Stimulated activated CD4-positive, alpha-beta T cell treated with anti-CD3 and anti-CD28 coated beads, Interleukin-1b, Interleukin-23, amount 100 ng/mL, for 1 hour (primary cell): ENCODE results near the gene UGCG.
"Not testable (repeated sequence)": the region's sequence is repeated elsewhere in the genome, so short reads cannot be mapped to it uniquely, and the experiment has no call there.

ENCODE experiments used
- DNase-seq, 2 donors: peaks; one replicate each; pipeline ENCODE4 v3.0.0-alpha.2; 2020; ENCODE audit warnings: low read depth in 2 of 2

UGCG gene

DNA sequence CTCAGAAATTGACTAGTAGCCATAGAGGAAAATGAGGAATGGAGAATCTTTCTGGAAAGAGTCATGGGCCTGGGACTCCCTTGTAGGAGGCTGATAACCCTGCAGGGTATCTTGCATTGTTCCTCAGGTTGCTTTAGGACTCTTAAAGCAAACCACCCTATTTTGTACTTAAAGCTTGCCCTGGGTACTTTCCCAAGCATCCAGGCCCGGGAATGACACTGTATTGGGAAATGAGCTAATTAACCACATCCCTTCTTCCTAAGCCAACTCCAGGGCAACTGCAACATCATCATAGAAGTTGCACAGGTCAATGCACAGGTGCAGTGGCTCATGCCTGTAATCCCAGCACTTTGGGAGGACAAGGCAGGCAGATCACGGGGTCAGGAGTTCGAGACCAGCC is 55.9 kb downstream of the UGCG start:
- DNase-seq = no peak

DNA sequence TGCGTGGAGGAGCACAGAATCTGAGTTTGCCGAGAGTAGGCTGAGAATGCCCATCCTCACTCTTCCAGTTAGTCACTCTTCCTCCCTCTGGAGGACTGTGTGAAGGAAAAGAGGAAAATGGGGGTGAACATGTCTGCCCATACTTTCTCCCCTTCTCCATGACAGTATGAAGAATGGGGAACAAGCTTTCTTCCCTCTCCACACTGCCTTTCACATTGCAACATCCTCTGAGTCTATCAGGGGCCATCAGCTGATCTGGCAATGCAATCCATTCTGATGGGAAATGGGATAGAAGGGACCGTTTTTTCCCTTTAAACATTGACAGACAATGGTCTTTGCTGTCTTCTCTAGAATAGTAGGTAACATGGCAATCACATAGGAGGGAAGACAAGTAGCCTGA is 56.8 kb downstream of the UGCG start:
- no peak for DNase-seq

DNA sequence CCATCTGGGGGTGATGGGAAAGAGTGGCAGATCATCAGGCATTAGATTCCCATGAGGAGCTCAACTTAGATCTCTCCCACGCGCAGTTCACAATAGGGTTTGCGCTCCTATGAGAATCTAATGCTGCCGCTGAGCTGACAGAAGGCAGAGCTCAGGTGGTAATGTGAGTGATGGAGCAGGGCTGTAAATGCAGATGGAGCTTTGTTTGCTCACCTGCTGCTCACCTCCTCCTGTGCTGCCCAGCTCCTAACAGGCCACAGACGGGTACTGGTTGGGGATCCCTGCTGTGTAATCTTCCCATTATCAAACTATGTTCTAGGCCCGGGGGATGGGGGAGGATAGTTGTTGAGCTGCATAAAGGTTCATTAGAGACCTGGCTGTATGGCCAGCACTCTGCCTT is 58.4 kb downstream of the UGCG start:
- no peak for DNase-seq

DNA sequence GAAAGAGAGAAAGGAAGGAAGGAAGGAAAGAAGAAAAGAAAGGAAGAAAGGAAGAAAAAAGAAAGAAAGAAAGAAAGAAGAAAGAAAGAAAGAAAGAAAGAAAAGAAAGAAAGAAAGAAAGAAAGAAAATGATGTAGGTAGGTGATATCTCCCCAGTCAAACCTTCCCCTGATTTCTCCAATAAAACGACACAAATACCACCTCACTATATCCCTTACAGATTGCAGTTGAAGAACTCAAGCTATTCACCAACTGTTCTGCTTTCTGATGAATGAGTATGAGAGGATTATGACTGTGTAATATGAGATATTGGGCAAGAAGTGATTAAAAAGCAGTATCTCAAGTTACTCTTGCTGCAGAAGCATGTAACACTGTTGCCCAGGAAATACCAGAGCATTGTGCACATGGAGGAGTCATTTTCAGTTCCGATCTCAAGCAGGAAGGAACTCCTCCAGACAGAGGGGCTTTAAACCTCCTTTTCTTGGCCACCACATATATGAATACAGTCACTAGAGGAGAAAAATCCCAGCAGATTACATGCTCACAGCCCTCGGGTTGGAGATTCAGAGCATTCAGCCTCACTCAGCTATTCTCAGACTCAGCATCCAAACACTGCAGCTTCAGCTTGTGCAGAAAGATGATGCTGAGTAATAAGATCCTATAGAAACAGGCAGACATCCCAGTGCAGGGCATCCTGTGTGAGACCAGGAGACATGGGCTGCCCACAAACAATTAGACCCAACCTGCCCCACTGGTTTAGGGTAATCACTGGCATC is 61.4 kb downstream of the UGCG start:
- DNase-seq = no peak

DNA sequence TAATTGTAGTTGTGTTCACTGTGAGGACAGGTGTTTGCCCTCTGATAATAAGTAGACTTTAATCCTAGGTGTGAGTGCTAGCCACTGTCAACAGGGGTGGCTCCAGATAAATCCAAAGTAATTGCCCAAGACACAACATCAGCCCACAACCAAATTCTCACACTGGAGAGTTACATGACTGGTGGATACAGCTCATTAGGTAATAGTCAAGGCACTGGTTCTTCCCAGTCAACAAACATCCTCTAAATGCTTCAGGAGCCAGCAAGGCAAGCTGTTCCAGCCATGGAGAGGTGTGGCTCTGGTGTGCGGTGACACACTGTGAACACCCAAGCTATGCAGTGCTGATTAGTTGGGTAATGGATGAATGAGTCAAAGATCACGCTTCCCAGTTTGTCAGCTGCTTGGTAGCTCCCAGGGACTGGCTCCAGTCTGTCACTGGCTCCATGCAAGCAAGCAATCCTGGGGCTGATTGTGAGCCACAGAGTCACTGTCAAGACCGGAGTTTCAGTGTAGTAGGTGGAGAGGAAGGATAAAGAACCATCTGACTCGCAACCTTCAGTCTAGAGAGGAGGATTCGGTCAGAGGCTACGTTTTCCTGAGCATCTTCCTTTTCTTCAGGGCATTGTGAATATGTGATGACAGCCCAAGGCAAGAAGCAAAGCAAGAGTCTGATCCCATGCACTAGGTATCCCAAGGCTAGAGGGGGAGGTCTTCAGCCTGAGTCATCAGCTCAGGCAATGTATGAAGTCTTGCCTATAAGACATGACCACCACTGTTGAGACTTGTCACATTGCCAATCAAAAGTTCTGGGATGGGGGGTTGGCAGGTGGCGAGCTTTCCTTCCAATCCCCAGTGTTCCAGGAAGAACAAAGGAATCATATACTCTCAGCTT is 63.1 kb downstream of the UGCG start:
- DNase-seq = no peak

DNA sequence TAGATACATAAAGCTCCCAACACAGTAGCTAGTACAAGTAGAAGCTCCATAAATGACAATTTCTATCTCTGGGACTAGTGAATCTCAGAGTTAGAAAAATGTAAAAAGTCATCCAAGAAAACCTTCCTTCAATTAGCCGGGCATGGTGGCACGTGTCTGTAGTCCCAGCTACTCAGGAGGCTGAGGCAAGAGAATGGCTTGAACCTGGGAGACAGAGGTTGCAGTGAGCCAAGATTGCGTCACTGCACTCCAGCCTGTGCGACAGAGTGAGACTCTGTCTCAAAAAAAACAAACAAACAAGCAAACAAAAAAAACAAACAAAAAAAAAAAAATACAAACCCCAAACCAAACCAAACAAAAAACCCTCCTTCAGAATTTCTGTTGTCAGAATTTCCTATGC is 63.9 kb downstream of the UGCG start:
- not testable (repeated sequence) for DNase-seq

DNA sequence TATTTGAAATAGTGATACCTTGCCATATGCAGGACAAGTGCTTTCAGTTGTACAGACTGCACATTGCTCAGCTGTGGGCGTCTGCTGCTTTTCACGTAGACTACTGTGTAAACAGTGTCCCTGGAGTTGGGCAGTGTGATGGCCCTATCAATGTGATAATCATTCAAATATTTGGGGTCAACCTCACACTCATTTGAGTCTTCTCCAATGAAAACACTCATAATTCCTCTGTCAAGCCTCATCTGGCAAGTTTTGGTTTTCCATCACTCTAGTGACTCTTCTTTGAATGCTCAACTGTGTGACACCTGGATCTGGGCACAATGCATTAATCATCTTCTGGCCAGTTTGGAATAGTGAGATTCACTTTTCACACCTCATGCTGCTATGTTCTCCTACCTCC is 64.4 kb downstream of the UGCG start:
- DNase-seq = no peak

DNA sequence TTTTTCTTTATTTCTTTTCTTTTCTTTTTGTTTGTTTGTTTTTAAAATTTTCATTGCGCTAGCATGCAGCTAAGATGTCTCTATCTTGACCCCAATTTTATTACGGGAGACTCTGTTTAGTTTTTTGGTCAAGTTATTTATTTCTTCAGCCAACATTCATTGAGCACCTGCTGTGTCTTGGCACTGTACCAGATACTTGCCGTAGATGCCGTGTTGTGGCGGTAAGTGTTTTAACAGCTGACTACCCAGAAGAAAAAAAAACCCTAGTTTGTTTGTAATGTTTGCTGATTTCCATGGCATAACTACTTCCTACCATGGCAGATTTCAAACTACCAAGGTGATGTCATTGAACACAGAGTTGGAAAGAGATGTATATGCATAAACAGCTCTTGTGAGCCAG is 65.0 kb downstream of the UGCG start:
- DNase-seq = no peak

DNA sequence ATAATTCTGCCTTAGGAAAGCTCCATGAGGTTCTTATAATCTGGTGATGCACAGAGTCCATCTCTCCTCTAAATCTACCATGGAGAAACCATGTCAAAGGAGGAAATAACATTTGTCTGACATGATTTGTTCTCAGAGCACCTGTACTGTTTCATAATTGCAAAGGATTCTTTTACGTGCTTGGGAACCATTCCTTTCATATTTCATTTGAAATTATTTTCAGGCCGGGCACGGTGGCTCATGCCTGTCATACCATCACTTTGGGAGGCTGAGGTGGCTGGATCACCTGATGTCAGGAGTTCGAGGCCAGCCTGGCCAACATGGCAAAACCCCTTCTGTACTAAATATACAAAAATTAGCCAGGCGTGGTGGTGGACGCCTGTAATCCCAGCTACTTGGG is 65.4 kb downstream of the UGCG start:
- DNase-seq = no peak

DNA sequence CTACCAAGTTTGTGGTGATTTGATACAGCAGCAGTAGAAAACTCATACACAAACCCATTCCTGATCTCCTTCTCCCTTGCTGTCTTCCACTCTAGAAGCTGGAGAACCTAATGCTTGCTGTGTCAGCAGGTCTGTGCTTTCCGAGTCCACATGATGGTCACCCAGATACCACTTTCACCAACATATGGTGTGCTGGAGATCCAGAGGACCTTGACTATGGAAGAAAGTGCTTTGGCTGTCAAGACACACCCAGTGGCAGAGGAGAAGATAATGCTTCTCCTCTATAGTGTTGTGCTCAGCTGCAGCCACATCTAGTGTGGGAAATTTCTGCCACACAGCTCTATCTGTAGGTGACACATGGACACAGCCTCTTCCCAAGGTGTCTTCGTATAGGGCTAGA is 67.4 kb downstream of the UGCG start:
- no peak for DNase-seq

DNA sequence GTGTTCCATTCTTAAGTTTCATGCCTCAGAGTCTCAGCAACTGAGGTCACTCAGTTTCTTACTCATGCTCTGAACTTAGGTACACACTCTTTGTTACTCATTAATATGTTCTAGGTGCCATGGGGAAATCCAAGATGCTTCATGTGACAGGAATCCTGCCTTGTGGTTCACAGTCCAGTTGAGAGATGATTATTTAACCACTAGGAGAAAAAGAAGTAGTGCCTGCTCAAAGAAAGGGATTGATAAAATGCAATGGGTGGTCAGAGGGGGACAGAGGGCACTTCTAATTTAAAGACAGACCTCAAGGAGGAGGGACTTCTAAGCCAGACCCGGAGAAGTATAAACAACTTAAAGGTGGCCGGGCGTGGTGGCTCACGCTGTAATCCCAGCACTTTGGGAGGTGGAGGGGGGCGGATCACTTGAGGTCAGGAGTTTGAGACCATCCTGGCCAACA is 69.0 kb downstream of the UGCG start:
- DNase-seq = no peak

DNA sequence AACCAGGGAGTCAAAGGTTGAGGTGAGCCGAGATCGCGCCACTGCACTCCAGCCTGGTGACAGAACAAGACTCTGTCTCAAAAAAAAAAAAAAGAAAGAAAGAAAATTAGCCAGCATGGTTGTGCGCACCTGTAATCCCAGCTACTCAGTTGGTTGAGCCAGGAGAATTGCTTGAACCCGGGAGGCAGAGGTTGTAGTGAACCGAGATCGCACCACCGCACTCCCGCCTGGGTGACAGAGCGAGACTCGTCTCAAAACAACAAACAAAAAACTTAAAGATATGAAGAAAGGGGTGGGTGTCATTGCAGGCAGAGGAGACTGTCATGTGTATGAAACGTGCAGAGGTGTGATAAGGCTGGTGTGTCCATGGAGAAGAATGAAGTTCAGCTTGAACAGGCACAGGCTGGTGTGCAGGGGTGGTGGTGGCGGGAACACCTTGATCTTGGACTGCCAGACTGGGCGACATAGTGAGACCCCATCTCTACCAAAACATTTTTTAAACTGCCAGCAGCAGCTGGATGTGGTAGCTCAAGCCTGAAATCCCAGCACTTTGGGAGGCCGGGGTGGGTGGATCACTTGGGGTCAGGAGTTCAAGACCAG is 69.6 kb downstream of the UGCG start:
- no peak for DNase-seq

DNA sequence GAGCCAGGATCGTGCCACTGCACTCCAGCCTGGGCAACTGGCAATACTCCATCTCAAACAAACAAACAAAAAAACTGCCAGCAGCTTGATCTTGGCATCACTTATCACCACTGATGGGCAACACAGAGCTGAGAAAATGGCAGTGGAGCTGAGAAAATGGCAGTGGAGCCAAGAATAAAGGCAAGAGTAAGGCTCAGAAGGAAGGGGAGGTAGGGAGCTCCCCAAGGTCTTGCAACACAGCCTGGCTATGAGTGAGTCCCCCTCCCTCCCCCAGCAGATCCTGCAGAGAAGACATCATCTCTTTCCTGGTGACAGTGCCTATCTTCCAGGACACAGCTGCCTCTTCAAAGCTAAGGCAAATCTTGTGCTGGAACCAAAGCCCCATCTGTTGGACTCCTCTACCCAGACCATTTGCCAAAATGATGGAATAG is 70.3 kb downstream of the UGCG start:
- no peak for DNase-seq

DNA sequence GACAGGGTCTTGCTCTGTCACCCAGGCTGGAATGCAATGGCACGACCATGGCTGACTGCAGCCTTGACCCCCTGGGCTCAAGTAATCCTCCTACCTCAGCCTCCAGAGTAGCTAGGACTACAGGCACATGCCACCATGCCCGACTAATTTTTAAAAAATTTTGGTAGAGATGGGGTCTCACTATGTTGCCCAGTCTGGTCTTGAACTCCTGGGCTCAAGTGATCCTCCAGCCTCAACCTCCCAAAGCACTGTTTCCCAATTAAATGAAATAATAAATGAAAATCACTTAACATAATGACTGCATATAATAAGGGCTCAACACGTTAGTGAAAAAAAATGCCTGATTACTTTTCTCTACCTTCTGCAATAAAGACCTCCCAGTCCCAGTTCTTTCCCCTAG is 71.0 kb downstream of the UGCG start:
- no peak for DNase-seq

DNA sequence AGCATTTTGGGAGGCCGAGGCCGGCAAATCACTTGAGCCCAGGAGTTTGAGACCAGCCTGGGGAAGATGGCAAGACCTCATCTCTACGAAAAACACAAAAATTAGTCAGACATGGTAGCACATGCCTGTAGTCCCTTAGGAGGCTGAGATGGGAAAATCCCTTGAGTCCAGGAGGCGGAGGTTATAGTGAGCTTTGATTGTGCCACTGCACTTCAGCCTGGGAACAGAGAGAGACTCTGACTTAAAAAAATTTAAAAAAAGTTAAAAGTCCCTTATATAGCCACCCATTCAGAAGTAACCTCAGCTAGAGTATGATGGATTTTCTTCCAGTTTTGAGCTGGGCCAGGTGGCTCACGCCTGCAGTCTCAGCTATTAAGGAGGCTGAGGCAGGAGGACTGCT is 72.4 kb downstream of the UGCG start:
- DNase-seq = no peak

DNA sequence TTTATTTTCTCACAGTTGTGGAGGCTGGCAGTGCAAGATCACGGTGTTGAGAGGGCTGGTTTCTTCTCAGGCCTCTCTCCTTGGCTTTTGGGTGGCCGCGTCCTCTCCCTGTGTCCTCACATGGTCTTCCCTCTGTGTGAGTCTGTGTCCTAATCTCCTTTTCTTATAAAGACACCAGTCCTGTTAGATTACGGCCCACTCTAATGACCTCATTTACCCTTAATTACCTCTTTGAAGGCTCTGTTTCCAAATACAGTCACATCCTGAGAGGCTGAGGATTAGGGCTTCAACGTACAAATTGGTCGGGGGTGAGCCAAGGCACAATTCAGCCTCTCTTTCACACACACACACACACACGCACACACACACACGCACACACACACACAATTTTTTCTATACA is 73.0 kb downstream of the UGCG start:
- DNase-seq = no peak

DNA sequence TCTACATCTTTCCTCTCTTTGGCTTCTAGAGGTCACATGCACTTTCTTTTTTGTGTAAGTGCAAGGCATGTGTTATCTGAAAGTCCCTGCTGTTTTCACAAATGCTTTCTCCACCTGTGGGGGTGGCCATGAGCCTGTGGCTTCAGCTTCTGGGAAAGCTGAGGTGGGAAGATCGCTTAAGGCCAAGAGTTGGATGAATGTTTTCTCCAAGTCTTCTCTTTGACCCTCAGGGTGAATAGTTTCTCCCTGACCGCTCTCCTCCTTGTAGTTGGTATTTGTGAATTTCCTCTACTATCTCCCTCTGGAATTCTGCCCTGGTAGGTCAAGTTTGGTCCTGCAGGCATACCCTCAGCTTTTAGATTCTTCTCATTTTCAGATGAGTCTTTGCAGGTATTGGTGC is 74.2 kb downstream of the UGCG start:
- DNase-seq = no peak

DNA sequence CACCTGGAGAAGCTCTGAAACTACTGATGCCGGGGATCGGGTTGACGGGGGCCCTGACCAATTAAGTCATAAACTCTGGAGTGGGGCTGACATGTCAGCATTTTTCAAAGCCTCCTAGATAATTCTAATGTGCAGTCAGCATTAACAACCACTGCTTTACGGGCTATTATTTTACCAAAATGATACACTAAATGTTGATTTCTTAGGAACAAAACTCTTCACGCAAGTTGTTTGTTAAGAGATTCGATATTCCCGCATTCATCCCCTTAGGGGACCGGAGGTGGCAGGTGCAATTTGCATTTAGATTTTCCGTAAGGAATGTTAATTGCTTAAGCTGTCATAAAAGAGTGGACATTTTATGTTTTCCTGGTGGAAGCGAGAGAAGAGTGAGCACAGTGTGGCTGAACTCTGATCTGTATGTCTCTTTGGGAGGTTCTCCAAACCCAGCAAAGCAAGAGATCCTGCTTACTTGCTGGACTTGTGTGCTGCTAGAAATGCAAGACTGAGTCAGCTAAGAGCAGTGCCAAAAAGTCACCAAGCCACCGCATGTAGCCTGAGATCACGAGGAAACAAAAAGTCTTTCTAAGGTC is 77.6 kb downstream of the UGCG start:
- DNase-seq = no peak

DNA sequence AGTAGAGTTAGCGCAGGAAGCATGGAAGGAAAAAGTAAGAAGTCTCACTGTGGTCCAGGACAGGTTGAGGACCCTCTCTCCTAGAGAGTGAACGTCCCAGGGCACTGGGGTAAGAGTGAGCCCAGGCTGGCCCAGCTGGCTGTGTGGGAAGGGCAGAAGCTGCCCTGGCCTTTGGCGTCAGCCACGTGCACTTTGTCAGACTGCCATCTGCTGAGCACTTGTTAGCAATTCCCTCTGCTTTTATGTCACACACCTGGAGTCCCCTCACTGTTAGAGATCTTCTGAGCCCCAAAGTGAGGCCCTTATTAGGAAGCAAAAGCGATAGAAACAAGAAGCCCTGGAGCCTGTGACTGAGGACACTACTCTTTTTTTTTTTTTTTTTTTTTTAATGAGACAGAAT is 79.1 kb downstream of the UGCG start:
- DNase-seq = no peak

DNA sequence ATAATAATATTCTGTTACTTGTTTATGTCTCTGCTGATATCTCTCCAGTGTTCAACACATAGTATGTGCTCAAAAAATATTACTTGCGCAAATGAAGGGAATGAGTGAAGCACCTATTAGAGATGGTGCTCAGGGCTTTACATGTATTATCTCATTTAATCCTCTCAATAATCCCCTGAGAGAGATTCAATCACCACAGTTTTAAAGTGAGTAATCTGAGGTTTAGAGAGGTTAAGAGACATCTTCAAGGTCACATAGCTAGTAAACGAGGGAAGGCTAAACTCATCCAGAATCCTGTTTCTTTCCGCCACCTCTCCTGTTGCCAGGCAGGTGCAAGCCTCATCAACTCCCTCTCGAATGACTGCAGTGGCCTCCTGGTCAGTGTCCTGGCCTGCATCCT is 82.0 kb downstream of the UGCG start:
- no peak for DNase-seq

DNA sequence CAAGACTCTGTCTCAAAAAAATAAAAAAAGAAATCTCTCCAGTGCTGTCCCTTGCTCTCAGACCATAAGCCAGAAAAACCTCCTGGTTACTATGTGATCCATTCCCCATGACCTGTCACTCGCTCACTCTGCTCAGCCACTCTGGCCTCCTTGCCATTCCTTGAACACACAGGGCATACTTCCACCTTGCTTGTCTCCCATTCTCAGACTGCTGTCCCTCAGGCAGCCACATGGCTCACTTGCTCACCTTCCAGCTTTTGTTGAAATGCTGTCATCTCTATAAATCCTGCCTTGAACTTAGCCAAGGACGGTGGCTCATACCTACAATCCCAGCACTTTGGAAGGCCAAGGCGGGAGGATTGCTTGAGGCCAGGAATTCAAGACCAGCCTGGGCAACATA is 82.9 kb downstream of the UGCG start:
- DNase-seq = no peak

DNA sequence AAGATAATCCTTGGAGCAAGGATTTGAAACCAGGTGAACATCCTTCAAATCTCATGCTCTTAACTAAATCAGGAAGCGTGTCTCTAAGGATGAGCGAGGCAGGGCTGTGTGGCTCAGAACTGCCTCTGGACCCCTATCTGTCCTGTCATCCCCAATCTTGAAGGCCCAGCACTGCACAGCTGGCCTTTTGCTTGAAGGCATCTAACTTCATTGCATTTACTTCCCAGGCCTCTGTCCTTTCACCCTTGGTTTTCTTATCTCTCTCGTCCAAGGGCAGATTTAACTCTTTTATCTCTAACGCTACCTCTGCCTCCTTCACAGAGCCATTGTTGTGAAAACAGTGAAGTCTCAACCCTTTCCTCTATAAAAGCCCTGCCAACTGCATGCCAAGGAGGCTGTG is 83.8 kb downstream of the UGCG start:
- no peak for DNase-seq
